ENCODE data around the gene DENND10.
"Not testable (repeated sequence)": the region's sequence is repeated elsewhere in the genome, so short reads cannot be mapped to it uniquely, and the experiment has no call there.

DENND10 gene

DNA sequence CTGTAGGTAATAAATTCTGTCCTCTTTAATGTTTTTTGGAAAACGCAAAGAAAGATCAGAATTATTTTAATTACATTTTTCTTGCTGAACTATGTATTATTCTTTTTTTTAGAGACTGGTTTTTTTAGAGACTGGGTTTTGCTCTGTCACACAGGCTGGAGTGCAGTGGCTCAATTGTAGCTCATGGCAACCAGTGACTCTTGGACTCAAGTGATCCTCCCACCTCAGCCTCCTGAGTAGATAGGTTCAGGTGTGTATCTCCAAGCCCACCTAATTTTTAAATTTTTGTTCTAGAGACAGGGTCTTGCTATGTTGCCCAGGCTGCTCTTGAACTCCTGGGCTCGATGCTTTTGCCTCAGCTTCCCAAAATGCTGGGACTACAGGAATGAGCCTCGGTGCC, 5.3 kb upstream of the DENND10 start:
- DNase-seq (ENCODE audit: low read depth), result no peak

DNA sequence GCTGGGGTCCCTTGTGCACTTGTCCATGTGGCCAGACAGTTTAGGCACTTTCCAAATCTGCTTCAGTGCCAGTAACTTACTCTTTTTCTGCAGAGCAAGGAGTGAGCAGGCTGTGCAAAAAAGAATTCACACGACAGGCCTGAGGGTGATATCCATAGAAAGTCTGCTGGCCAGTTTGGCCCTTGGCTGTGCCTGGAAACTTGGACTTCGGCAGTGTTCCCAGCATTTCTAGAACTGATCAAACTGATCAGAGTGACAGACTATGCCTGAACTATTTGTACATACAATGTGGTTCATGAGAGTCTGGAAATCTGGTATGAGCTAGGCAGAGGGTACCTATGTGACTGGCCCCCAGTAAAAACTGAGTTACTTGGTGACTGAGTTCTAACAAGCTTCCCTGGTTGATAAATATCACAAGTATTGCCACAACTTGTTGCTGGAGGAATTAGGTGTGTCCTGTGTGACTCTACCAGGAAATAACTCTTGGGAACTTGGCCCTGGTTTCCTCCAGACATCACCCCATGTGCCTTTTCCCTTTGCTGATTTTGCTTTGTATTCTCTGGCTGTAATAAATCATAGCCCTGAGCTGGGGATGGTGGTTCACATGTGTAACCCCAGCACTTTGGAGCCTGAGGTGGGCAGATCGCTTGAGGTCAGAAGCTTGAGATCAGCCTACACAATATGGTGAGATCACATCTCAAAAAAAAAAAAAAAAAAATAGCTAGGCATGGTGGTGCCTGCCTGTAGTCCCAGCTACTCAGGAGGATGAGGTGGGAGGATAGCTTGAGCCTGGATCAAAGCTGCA, 3.3 kb upstream of the DENND10 start:
- no peak for DNase-seq (ENCODE audit: low read depth)

DNA sequence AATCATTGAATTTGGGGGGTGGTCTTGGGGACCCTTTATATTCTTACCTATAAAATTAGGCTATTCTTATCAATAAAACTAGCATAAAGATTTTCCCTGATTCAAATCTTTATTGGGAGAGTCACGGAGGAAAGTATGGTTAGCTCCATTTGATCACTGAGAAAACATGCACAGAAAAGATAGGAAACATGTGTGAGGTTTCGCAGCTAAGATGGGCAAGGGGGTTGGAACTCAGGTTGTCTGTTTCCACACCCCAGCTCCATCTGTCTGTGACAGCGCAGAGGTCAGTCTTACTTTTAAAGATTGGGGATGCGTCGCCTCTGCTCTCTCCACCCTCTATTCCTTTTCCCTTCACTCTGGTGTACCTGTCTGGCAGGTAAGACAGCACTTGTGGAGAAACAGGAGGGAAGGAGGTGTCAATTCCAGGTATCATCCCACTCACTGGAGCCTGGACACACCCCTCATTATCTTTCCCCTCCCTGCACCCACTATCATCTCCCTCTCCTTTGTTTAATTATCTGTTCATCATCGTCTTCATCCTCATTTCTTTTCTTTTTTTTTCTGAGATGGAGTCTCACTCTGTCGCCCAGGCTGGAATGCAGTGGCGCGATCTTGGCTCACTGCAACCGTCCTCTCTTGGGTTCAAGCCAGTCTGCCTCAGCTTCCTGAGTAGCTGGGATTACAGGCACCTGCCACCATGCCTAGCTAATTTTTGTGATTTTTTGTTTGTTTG, 2.4 kb upstream of the DENND10 start:
- no peak for DNase-seq (ENCODE audit: low read depth)

DNA sequence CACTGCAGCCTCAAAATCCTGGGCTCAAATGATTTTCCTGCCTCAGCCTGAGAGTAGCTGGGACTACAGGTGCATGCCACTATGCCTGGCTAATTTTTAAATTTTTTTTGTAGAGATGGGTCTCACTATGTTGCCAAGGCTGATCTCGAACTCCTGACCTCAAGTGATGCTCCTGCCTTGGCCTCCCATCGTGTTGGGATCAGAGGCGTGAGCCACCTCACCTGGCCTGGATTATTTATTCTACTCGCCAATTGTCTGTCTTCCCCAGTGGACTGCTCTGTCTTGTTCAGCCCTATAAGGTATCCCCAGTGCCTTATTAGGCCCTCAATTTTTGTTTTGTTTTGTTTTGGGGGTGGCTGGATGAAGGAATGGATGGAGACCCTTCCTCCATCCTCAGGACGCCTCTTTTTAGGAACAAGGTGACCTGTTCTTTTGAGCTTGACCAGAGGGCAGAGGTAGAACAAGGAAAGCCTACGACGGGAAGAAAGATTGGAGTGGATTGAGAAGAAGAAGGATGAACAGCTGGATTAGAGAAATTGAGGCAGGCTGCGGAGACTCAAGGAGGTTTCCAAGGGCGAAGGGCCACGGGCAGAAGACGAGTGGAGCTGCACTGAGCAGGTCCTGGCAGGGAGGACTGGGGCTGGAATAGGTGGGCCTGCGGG, 541 bp upstream of the DENND10 start:
- no peak for DNase-seq (ENCODE audit: low read depth)

DNA sequence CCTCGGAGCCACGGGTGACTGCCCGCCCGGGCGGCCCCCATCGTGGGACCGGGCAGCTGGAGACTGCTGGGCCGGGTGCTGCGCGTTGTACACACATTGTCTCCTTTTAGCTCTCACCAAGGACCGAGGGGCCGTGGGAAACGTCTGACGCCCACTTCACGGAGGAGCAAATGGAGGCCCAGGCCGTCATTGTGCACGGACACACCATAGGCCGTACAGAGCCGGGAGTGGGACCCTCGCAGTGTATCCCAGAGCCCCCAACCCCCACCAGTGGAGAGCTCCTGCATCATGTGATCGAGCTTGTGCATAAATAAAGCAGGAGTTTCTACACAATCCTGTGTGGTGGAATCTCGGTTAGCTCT, 722 bp downstream of the DENND10 start:
- no peak for DNase-seq (ENCODE audit: low read depth)

DNA sequence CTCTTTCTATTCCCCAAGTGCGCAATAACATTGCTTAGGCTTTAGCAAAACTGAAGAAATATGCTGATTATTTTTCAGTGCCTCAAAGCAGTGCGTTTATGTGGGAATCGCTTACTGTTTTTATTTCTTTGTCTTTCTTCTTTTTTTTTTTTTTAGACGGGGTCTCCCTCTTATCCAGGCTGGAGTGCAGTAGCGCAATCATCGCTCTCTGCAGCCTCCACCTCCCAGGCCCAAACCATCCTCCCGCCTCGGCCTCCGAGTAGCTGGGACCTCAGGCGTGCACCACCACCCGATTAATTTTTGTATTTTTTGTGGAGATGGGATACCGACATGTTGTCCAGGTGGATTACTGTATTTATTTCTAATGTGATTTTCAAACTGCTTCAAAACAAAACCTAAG, 1.2 kb downstream of the DENND10 start:
- DNase-seq (ENCODE audit: low read depth), result no peak

DNA sequence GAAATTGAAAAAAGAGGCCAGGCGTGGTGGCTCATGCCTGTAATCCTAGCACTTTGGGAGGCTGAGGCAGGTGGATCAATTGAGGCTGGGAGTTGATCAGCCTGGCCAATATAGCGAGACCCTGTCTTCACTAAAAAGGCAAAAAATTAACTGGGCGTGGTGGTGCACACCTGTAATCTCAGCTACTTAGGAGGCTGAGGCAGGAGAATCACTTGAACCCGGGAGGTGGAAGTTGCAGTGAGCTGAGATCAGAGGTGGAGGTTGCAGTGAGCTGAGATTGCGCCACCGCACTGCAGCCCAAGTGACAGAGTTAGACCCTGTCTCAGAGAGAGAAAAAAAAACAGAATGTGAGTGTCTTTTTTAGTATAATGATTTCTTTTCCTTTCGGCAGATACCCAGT, 2.0 kb downstream of the DENND10 start:
- DNase-seq (ENCODE audit: low read depth), result not testable (repeated sequence)

DNA sequence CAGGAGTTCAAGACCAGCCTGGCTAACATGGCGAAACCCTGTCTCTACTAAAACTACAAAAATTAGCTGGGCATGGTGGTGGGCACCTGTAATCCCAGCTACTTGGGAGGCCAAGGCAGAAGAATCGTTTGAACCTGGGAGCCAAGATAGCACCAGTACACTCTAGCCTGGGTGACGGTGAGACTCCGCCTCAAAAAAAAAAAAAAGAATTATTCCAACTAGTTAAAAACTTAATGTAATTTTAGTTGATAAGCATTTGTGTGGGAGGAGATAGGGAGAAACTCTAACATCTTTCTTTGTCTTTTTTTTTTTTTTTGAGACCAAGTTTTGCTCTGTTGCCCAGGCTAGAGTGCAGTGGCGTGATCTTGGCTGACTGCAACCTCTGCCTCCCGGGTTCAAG, 3.2 kb downstream of the DENND10 start:
- not testable (repeated sequence) for DNase-seq (ENCODE audit: low read depth)

DNA sequence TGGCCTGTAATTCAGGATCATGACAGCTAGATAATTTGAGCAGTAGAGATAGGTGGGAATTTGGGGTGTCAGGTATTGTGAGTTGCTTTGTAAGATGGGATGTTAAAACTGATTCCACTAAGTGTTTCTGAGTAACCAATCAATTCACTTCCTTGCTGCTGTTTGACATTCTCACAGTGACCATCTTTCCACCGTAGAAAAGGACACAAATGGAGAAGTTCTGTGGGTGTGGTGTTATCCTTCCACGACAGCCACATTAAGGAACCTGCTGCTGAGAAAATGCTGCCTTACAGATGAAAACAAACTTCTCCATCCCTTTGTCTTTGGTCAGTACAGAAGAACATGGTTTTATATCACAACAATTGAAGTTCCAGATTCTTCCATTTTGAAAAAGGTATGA, 3.9 kb downstream of the DENND10 start:
- DNase-seq (ENCODE audit: low read depth), result not testable (repeated sequence)

DNA sequence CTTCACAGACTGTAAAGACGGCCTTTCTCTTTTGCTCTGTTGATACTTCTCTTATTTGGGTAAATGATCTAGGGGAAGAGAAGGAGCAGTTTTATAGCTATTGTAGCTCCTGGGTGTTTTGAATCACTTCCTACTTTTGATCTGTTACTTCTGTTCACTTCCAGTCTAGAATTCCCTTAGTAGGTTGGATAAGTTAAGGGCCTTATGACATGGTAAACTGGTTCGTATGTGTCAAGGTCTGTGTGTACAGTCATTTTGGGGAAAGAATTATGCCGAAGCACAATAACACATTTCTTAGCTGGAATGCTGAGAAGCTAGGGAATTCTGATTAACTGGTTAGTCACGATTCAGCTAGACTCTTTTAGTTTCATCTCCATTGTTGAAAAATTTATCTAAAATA, 8.1 kb downstream of the DENND10 start:
- no peak for DNase-seq (ENCODE audit: low read depth)

DNA sequence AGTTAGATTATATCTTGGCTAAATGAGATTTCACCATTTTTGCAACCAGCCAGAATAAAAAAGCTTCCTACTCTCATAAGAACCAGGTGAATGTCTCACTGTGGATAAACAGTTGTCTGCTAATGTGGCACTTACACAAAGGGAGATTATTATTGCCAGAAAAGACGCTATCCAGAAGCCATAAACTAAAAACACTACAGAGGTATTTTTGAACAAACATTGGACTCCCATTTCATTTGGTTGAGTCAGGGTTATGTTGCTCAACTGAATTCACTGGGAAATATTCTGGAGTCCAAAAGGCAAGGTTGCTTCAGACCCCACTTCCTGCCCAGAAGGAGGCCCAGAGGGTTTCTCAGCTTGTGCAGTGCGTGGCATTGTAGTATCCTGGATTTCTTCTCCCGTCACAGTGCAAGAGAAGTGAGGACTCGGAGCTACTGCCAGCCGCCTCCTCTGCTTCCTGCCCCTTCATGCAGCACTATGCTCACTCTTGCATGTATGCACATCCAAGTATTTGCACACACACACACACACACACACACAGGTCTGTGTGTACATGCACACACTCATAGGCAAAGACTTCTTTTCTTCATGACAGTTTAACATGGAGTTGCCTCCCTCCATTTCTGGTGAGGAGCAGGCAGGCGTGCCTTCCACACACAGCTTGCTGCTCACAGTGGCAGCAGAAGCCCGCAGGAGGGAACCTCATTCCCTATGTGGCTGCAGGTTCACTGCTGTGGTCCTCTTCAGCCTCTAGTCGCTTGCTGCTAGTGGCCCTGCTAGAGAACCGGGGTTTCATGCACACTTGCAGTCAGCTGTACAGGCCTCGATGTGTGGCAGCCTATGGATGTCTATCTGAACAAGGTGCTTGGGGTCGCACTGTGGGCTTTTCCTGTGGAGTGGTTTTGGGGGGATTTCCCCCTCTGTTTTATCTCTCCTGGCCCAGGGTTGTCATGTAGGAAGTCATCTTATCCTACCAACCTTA, 10.1 kb downstream of the DENND10 start:
- DNase-seq (ENCODE audit: low read depth), result no peak

DNA sequence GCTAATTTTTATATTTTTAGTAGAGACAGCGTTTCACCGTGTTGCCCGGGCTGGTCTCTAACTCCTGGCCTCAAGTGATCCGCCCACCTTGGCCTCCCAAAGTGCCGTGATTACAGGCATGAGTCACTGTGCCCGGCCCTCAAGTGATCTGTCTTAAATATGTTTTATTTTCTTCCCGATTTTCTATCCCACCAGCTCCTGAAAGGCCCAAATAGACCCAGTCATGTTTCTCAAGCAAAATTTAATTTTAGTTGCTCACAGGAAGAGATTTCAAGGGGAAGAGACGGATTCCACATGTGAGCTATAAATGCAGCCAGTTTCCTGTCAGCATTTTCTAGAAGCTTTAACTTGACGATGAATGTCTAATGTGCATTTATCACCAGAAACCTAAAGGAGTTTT, 12.0 kb downstream of the DENND10 start:
- no peak for DNase-seq (ENCODE audit: low read depth)

DNA sequence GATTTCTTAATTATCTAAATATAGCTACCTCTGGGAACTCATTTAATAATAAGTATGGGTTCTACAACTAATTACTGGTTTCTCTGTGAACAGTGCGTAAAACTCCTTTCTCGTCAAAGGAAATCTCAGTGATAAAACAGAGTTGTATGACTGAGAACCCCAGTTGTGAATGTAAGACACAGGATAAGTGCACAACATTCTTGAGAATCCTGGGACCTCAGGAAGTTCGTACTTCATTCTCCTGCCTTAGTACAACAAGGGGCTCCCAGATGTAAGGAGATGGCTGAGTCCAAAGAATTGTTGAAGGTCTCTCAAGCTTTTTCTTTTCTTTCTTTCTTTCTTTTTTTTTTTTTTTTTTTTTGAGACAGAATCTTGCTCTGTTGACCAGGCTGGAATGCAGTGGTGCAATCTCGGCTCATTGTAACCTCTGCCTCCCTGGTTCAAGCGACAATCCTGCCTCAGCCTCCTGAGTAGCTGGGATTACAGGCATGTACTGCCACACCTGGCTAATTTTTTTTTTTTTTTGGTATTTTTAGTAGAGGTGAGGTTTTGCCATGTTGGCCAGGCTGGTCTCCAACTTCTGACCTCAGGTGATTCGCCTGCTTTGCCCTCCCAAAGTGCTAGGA, 12.5 kb downstream of the DENND10 start:
- DNase-seq (ENCODE audit: low read depth), result no peak

DNA sequence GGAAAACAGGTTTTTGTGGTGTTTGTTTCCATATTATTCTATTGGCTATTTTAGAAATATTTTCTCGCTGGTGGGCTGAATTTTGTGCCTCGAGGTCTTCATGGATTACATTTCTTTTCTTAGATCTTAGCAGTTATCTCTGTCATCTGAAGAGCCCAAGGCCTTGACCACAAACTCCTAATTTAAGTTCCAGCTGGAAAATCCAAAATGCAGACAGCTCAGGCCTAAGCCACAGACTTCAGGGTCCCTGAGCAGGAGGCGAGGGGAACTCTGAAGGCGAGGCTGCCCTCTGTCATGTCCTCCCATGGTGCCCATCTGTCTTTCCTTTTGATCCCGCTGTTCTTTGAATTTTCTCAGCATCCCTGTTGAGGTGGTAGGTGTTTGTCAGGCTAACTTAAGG, 14.3 kb downstream of the DENND10 start:
- DNase-seq (ENCODE audit: low read depth), result no peak

DNA sequence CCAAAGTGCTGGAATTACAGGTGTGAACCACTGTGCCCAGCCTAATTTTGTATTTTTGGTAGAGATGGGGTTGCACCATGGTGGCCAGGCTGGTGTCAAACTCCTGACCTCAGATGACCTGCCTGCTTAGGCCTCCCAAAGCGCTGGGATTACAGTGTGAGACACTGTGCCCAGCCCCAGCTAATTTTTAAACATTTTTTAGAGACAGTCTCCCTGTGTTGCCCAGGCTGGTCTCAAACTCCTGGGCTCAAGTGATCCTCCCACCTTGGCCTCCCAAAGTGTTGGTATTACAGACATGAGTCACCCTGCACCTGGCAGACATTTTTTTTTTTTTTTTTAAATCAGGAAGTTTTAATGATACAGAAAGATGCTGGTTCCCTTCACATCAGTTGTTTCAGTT, 15.5 kb downstream of the DENND10 start:
- no peak for DNase-seq (ENCODE audit: low read depth)

DNA sequence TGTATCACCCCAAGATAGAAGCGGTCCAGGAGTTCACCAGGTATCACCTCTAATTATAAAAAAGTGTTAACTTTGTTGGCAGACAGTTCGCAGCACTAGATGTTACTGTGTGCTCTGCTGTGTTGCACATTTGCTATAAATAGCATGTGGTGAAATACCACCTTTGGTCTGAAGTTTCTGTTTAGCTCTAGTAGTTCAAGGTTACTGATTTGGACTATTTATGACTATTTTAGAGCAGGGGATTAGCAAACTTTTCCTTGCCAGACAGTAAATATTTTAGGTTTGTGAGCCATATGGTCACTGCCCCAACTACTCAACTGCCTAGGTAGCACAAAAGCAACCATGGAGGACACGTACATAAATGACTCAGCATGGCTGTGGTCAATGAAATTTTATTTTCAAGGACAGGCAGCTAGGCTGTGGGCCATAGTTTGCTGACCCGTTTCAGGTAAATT, 16.5 kb downstream of the DENND10 start:
- no peak for DNase-seq (ENCODE audit: low read depth)

DNA sequence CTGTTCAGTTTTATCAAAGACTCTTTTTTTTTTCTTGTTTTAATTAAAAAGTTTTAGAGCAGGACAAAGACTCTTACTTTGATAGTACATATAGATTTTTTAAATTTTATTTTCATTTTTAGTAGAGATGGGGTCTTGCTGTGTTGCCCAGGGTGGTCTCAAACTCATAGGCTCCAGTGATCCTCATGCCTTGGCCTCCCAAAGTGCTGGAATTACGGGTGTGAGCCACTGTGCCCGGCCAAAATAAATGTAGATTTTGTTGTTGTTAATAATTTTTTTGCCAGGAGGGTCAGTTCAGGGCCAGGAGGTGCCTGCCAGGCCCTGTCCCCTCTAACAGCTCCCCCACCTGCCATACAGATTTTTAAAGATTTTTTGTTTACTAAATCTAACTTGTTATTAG, 17.0 kb downstream of the DENND10 start:
- no peak for DNase-seq (ENCODE audit: low read depth)

DNA sequence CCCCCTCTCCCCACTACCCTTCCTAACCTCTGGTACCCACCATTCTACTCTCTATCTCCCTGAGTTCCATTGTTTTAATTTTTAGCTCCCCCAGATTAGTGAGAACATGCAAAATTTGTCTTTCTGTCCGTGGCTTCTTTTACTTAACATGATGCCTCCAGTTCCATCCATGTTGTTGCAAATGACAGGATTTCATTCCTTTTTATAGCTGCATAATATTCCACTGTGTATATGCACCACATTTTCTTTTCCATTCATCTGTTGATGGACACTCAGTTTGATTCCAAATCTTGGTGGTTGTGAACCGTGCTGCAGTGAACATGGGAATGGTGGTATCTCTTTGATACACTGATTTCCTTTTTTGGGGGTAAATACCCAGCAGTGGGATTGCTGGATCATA, 22.0 kb downstream of the DENND10 start:
- no peak for DNase-seq (ENCODE audit: low read depth)

DNA sequence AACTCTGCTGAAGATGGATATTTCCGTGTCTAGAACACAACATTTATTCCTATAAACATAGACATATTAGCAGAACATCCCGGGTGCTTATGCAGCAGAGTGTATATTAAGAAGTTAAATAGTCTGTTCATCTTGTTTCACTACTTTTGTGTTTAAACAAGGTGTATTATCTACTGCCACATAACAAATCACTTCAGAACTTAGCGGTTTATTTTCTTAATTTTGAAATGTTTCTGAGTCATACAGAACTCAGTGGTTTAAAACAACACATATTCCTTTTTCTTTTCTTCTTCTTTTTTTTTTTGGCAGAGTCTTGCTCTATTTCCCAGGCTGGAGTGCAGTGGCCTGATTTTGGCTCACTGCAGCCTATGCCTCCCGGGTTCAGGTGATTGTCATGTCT, 25.8 kb downstream of the DENND10 start:
- no peak for DNase-seq (ENCODE audit: low read depth)

DNA sequence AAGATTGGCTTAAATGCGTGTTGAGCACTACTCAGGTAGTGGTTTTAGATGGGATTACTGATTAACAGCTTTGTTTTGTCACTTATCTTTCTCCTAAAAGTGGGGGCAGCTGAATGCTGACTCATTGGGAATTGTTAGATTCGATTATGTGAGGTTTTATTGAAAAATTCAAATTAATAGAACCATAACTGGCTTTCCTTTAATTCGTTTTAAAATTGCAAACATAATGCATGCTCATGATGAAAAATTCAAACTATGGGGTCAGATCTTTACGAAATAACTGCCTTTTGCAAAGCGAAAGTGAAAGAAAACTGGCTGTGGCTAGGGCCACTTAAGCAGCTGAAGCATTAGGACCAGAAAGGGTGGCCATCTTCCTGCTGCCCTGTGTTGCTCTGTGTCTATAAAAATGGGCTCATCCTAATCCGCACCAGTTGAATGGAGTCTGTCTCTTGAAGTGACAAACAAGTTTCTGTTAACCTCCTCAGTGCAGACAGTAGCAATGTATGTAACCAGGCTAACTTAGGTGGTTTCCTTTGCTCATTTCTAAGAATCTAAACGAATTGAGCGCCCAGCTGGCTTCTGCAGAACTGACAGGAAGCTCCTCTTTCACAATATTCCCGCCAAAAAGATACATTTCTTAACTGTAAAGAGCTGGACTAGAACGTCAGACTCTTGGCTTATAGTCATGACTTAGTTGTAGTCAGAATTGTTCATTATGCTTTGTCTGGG, 27.8 kb downstream of the DENND10 start:
- DNase-seq (ENCODE audit: low read depth), result no peak
